ENCODE measurements around the gene MRPL19. TPM values are rescaled to one million over a fixed set of nuclear protein-coding genes. Genes with fewer than 3 reads are reported as not detected.
A peak's percentile ranks its signal among the peaks of the same experiment; 100 is the strongest.

Gene MRPL19
- total and polyA plus RNA-seq, 10 of the 15 experiments (the other 5 are each of a cell fraction or from before 2014, with no cell fraction given), result 13.1 to 99.0 (median 56.6) TPM

DNA sequence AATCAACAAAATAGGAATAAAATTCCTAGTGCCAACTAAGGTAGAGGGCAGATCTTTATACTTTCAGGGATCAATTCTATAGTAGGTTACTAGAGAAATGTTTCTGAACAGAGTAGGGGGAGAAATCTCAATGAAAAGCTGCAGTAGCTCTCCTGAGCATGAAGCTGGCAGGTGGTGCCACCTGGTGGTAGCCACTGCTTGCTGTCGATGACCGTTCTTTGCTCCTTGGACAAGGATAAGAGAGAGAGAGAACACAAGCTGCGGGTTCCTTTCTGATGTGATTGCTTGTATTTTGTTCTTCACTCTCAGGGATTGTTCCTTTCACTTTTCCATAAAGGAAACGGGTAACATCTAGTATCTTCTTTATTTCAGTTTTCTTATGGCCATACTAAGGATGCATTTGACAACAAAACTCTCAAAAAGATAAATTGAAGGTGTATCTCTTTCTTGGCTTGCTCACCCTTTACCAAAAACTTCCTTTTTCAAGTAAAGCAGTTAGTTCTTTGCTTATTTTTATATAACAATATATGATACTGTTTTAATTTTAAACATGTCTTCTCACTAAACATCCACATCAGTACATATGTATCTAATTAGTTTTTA, 18.6 kb upstream of the MRPL19 start:
- H3K27ac ChIP-seq (ENCODE audit: control insufficient read depth, insufficient read depth), result no peak overlapping the region
- H3K4me2 ChIP-seq (ENCODE audit: control insufficient read depth, insufficient read depth), result no peak overlapping the region
- DNase-seq (ENCODE audit: low read depth, low spot score), result no peak
- H4K20me1 ChIP-seq (ENCODE audit: control insufficient read depth, insufficient read depth), result no peaks in the 10 kb centered on the region
- no peak overlapping the region for H3K4me3 ChIP-seq
- peak; percentile 97 for FAIRE-seq
- intact Hi-C loops (cut with micrococcal nuclease; ENCODE audit: unreplicated experiment), result loop anchor here (2.0 to 10.0 kb wide), 6 partner anchors 161 to 933 kb away; no protein-coding TSS in a partner anchor
- ATAC-seq, result peak; percentile 96
- CTCF ChIA-PET, result interaction anchor here (0.5 to 4.7 kb wide), 48 partner anchors 9 to 1239 kb away, joined by 3 to 32 read pairs (median 4); partner anchors contain the start of genes MRPL19 and TACR1
- H3K27me3 ChIP-seq (replicated peaks in 1 of 2; ENCODE audit: control insufficient read depth in 2 of 2, insufficient read depth in 2 of 2, low read length in 1 of 2), result peaks cover 0 to 2% of the 10 kb centered on the region in 2 experiments; a peak in 1 of 4 replicates
- no peaks in the 10 kb centered on the region for H3K4me1 ChIP-seq (ENCODE audit: control insufficient read depth, insufficient read depth, low read length)
- no peak overlapping the region for H2AFZ ChIP-seq (ENCODE audit: control insufficient read depth, low read depth, low read length)
- WGBS (ENCODE audit: insufficient coverage, insufficient replicate concordance, low lambda C conversion rate, missing lambda C conversion rate), result 5% methylated on average over 4 of the region's 4 CpGs
- H3K9ac ChIP-seq (ENCODE audit: control insufficient read depth, insufficient read depth, low read length), result no peak overlapping the region
- H3K36me3 ChIP-seq (ENCODE audit: control insufficient read depth in 2 of 2, insufficient read depth in 2 of 2, low read length in 1 of 2), result no peaks in the 10 kb centered on the region
- BruUV-seq (replicated peaks), result no TSS peak
- SMC1A ChIA-PET (ENCODE audit: uncharacterized antibody, unreplicated experiment), result interaction anchor here (0.6 to 2.2 kb wide), 12 partner anchors 14 to 708 kb away, joined by 3 to 12 read pairs (median 4); no protein-coding TSS in a partner anchor
- no peaks in the 10 kb centered on the region for H3K9me3 ChIP-seq (replicated peaks; ENCODE audit: control insufficient read depth, insufficient read depth, low read length)
- POLR2A ChIA-PET, result no interaction called here
- TF ChIP-seq, protein P1, sequence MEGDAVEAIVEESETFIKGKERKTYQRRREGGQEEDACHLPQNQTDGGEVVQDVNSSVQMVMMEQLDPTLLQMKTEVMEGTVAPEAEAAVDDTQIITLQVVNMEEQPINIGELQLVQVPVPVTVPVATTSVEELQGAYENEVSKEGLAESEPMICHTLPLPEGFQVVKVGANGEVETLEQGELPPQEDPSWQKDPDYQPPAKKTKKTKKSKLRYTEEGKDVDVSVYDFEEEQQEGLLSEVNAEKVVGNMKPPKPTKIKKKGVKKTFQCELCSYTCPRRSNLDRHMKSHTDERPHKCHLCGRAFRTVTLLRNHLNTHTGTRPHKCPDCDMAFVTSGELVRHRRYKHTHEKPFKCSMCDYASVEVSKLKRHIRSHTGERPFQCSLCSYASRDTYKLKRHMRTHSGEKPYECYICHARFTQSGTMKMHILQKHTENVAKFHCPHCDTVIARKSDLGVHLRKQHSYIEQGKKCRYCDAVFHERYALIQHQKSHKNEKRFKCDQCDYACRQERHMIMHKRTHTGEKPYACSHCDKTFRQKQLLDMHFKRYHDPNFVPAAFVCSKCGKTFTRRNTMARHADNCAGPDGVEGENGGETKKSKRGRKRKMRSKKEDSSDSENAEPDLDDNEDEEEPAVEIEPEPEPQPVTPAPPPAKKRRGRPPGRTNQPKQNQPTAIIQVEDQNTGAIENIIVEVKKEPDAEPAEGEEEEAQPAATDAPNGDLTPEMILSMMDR (IDR thresholded peaks at IDR 0.05 in 2 of 3, conservative IDR thresholded peaks at IDR 0.05 in 1 of 3; ENCODE audit: control insufficient read depth in 2 of 3, extremely low read depth in 1 of 3, insufficient read depth in 1 of 3, low read depth in 3 of 3, low read length in 3 of 3), result peak; percentile 86 to 97 (median 91)
- no peak for TF ChIP-seq ZNF274 (IDR thresholded peaks at IDR 0.05; ENCODE audit: insufficient read depth, insufficient read length)
- TF ChIP-seq, protein P2, sequence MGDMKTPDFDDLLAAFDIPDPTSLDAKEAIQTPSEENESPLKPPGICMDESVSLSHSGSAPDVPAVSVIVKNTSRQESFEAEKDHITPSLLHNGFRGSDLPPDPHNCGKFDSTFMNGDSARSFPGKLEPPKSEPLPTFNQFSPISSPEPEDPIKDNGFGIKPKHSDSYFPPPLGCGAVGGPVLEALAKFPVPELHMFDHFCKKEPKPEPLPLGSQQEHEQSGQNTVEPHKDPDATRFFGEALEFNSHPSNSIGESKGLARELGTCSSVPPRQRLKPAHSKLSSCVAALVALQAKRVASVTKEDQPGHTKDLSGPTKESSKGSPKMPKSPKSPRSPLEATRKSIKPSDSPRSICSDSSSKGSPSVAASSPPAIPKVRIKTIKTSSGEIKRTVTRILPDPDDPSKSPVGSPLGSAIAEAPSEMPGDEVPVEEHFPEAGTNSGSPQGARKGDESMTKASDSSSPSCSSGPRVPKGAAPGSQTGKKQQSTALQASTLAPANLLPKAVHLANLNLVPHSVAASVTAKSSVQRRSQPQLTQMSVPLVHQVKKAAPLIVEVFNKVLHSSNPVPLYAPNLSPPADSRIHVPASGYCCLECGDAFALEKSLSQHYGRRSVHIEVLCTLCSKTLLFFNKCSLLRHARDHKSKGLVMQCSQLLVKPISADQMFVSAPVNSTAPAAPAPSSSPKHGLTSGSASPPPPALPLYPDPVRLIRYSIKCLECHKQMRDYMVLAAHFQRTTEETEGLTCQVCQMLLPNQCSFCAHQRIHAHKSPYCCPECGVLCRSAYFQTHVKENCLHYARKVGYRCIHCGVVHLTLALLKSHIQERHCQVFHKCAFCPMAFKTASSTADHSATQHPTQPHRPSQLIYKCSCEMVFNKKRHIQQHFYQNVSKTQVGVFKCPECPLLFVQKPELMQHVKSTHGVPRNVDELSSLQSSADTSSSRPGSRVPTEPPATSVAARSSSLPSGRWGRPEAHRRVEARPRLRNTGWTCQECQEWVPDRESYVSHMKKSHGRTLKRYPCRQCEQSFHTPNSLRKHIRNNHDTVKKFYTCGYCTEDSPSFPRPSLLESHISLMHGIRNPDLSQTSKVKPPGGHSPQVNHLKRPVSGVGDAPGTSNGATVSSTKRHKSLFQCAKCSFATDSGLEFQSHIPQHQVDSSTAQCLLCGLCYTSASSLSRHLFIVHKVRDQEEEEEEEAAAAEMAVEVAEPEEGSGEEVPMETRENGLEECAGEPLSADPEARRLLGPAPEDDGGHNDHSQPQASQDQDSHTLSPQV (IDR thresholded peaks at IDR 0.05), result 0 out of 2 replicates have a peak, but pooled peaks have one; percentile 36
- TF ChIP-seq IRF4 (IDR thresholded peaks at IDR 0.05; ENCODE audit: low read depth, low read length), result 0 out of 2 replicates have a peak, but pooled peaks have one; percentile 29
- 0 out of 3 replicates have a peak, but pooled peaks have one; percentile 21 for TF ChIP-seq POU2F2 (IDR thresholded peaks at IDR 0.05; ENCODE audit: borderline replicate concordance, low read depth, low read length)
- TF ChIP-seq YY1 (IDR thresholded peaks at IDR 0.05; ENCODE audit: low read depth, low read length), result peak; percentile 47; the same call in 1 of the 2 replicates
- TF ChIP-seq, protein P3, sequence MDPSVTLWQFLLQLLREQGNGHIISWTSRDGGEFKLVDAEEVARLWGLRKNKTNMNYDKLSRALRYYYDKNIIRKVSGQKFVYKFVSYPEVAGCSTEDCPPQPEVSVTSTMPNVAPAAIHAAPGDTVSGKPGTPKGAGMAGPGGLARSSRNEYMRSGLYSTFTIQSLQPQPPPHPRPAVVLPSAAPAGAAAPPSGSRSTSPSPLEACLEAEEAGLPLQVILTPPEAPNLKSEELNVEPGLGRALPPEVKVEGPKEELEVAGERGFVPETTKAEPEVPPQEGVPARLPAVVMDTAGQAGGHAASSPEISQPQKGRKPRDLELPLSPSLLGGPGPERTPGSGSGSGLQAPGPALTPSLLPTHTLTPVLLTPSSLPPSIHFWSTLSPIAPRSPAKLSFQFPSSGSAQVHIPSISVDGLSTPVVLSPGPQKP (IDR thresholded peaks at IDR 0.05; ENCODE audit: low read depth, low read length), result no peak
- peak; percentile 80 for TF ChIP-seq RAD21 (IDR thresholded peaks at IDR 0.05; ENCODE audit: insufficient read depth, low read depth, low read length)
- TF ChIP-seq SMC3 (IDR thresholded peaks at IDR 0.05; ENCODE audit: borderline replicate concordance, low read length), result peak; percentile 81
- RAD21 ChIA-PET (ENCODE audit: unreplicated experiment), result interaction anchor here (0.8 to 1.1 kb wide), 17 partner anchors 10 to 939 kb away, joined by 3 to 9 read pairs (median 5); partner anchors contain the start of gene TACR1
- no peaks in the 10 kb centered on the region for H3K79me2 ChIP-seq (ENCODE audit: control insufficient read depth, insufficient read depth, low read length)
- in situ Hi-C loops (cut with MboI), result no loop called here
